Tibial nerve (tissue), 3 donors: ENCODE data around the gene POGZ.
"Not testable (repeated sequence)": the region's sequence is repeated elsewhere in the genome, so short reads cannot be mapped to it uniquely, and the experiment has no call there.

Source experiments
- POLR2A ChIP-seq, 2 donors: fragments of 450-650 bp; IDR thresholded peaks; one replicate each; pipeline ENCODE4 v1.6.1; 2017; ENCODE audit warnings: antibody characterized with exemption in 2 of 2, mild to moderate bottlenecking in 2 of 2, moderate library complexity in 2 of 2
- TF ChIP-seq, protein P1 (sequence below), 5 experiments: fragments of 200-600 bp in 3 of 5; fragments of 450-650 bp in 2 of 5; sonication (generic) in 3 of 5; IDR thresholded peaks; one replicate each; pipeline ENCODE4 v1.5.1; 2016 to 2019; ENCODE audit warnings: antibody characterized with exemption in 5 of 5, mild to moderate bottlenecking in 3 of 5, moderate library complexity in 2 of 5

DNA sequence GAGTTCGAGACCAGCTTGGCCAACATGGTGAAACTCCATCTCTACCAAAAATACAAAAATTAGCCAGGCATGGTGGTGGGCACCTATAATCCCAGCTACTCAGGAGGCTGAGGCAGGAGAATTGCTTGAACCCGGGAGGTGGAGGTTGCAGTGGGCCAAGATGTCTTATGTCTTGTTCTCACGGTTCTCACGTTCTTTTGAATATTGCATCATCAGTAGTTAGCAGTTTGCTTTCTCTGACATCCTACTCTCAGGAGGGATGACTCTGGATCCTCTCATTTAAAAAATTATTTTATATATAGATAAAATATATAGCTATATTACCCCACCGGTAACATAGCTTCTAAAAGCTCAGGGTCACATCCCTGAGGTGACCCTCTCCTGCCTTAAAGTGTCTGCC lies 63.0 kb downstream of the POGZ start:
- TF ChIP-seq POLR2A (IDR thresholded peaks at IDR 0.05), result not testable (repeated sequence)
- TF ChIP-seq, protein P1, sequence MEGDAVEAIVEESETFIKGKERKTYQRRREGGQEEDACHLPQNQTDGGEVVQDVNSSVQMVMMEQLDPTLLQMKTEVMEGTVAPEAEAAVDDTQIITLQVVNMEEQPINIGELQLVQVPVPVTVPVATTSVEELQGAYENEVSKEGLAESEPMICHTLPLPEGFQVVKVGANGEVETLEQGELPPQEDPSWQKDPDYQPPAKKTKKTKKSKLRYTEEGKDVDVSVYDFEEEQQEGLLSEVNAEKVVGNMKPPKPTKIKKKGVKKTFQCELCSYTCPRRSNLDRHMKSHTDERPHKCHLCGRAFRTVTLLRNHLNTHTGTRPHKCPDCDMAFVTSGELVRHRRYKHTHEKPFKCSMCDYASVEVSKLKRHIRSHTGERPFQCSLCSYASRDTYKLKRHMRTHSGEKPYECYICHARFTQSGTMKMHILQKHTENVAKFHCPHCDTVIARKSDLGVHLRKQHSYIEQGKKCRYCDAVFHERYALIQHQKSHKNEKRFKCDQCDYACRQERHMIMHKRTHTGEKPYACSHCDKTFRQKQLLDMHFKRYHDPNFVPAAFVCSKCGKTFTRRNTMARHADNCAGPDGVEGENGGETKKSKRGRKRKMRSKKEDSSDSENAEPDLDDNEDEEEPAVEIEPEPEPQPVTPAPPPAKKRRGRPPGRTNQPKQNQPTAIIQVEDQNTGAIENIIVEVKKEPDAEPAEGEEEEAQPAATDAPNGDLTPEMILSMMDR (IDR thresholded peaks at IDR 0.05), result not testable (repeated sequence)
